K562 (cell line): ENCODE measurements around the gene MYL3. TPM values are rescaled to one million over a fixed set of nuclear protein-coding genes. Genes with fewer than 3 reads are reported as not detected.

Source experiments
- CBFB ChIP-seq: sonication (generic); formaldehyde crosslinking; IDR thresholded peaks from 2 replicates; pipeline ENCODE4 v1.4.0; 2020; ENCODE audit warnings: mild to moderate bottlenecking, missing genetic modification reagents
- CHD1 ChIP-seq: fragments of 200-600 bp; sonication (generic); IDR thresholded peaks from one replicate; pipeline ENCODE4 v1.6.1; 2012; ENCODE audit warnings: mild to moderate bottlenecking, moderate library complexity, low read length, inconsistent platforms
- CHD4 ChIP-seq: fragments of 200-600 bp; sonication (generic); IDR thresholded peaks from 3 replicates; pipeline ENCODE4 v1.6.1; 2012; ENCODE audit warnings: low read depth, mild to moderate bottlenecking, mixed read lengths, low read length, inconsistent platforms; ENCODE audit not compliant: insufficient read depth, insufficient replicate concordance, poor library complexity, severe bottlenecking
- CREB1 ChIP-seq, 2 experiments: sonication (generic) in 1 of 2; formaldehyde crosslinking in 1 of 2; IDR thresholded peaks; 2 replicates each; pipeline versions ENCODE4 v1.6.1 to v1.8.0; 2012 to 2022; ENCODE audit warnings: inconsistent platforms in 1 of 2, mild to moderate bottlenecking in 1 of 2, missing genetic modification reagents in 1 of 2, moderate library complexity in 1 of 2
- HMBOX1 ChIP-seq: sonication (generic); IDR thresholded peaks from 2 replicates; pipeline ENCODE4 v1.6.1; 2016
- JUND ChIP-seq, 2 experiments: IDR thresholded peaks; 2 replicates in 1 of 2; 3 replicates in 1 of 2; pipeline ENCODE4 v1.6.1; 2011; ENCODE audit warnings: borderline replicate concordance in 2 of 2, low read depth in 2 of 2, low read length in 2 of 2, improper control_type of control experiment in 1 of 2, missing biosample characterization in 1 of 2, missing genetic modification characterization in 1 of 2, missing genetic modification reagents in 1 of 2
- PRDM10 ChIP-seq: fragments of 450-650 bp; IDR thresholded peaks from 2 replicates; pipeline ENCODE4 v1.6.1; 2018; ENCODE audit not compliant: partially characterized antibody
- RAD21 ChIP-seq, 2 experiments: fragments of 250-450 bp in 1 of 2; fragments of 450-650 bp in 1 of 2; sonication (Bioruptor Pico) in 1 of 2; formaldehyde crosslinking in 1 of 2; IDR thresholded peaks in 1 of 2; conservative IDR thresholded peaks in 1 of 2; 2 replicates each; pipeline versions ENCODE4 v1.4.0 to v1.8.0; 2020 to 2022; ENCODE audit warnings: mild to moderate bottlenecking in 2 of 2, moderate library complexity in 1 of 2
- RBM15 ChIP-seq: fragments of 200-400 bp; formaldehyde crosslinking; IDR thresholded peaks from 2 replicates; pipeline ENCODE4 v1.6.1; 2018; ENCODE audit warnings: mild to moderate bottlenecking, low read length, moderate library complexity; ENCODE audit not compliant: insufficient read depth
- TAF9B ChIP-seq: fragments of 450-650 bp; IDR thresholded peaks from 2 replicates; pipeline ENCODE4 v1.6.1; 2018; ENCODE audit warnings: mild to moderate bottlenecking; ENCODE audit not compliant: partially characterized antibody
- TRIM25 ChIP-seq: fragments of 450-650 bp; IDR thresholded peaks from 2 replicates; pipeline ENCODE4 v1.7.0; 2016; ENCODE audit warnings: borderline replicate concordance
- ZFP36 ChIP-seq: fragments of 150-350 bp; IDR thresholded peaks from 2 replicates; pipeline ENCODE4 v1.6.1; 2018; ENCODE audit warnings: low read length, low read depth; ENCODE audit not compliant: partially characterized antibody
- ZNF3 ChIP-seq: fragments of 250-450 bp; sonication (Bioruptor Pico); IDR thresholded peaks from 2 replicates; pipeline ENCODE4 v1.5.0; 2021; ENCODE audit warnings: mild to moderate bottlenecking, moderate library complexity
- ZNF436 ChIP-seq: fragments of 250-450, 450-650 bp; sonication (Bioruptor Pico); formaldehyde crosslinking; IDR thresholded peaks from 2 replicates; pipeline ENCODE4 v1.7.0; 2020; ENCODE audit warnings: mild to moderate bottlenecking
- ZNF695 ChIP-seq: fragments of 450-650 bp; formaldehyde crosslinking; IDR thresholded peaks from 2 replicates; pipeline ENCODE4 v1.4.0; 2020; ENCODE audit warnings: mild to moderate bottlenecking, moderate library complexity
- ZNF707 ChIP-seq: fragments of 250-450 bp; sonication (Bioruptor Pico); conservative IDR thresholded peaks from 2 replicates; pipeline ENCODE4 v1.8.0; 2022; ENCODE audit warnings: inconsistent platforms, mild to moderate bottlenecking, moderate library complexity
- polyA plus RNA-seq, 8 experiments: library from polyadenylated mRNA; depleted of rRNA in 4 of 8; stranded (reverse) in 5 of 8; unstranded in 3 of 8; fragments of >200 nt; fragmentation: Nextera tagmentation in 2 of 8; fragmentation: Illumina TruSeq in 1 of 8; extraction: Ambion mirVana in 2 of 8; extraction: Trizol in 1 of 8; gene quantifications; 2 replicates each; pipeline versions ENCODE4 v1.2.1 to v1.2.3, GENCODE V29; 2011 to 2014; ENCODE audit warnings: inconsistent platforms in 1 of 8, missing spikeins in 1 of 8
- total RNA-seq, 7 experiments: library from RNA; depleted of rRNA in 6 of 7; stranded (reverse); fragments of >200 nt in 6 of 7; fragmentation: Illumina TruSeq in 2 of 7; extraction: Trizol in 2 of 7; gene quantifications; 2 replicates each; pipeline versions ENCODE4 v1.2.1 to v1.2.3, GENCODE V29; 2011 to 2021; ENCODE audit warnings: low replicate concordance in 1 of 7

Gene MYL3
- total and polyA plus RNA-seq, 9 of the 15 experiments (the other 6 are each of a cell fraction or from before 2014, with no cell fraction given): 0.14 to 0.45 TPM; not detected in 7

- TF ChIP-seq RAD21 (CRISPR knock-in tag; conservative IDR thresholded peaks at IDR 0.05 in 1 of 2, IDR thresholded peaks at IDR 0.05 in 1 of 2) (no peak), CREB1 (IDR thresholded peaks at IDR 0.05) (no peak), CREB1 (CRISPR knock-in tag; IDR thresholded peaks at IDR 0.05) (peak; percentile 26; the same call in 1 of the 2 replicates), CHD4 (no peak), ZNF3 (CRISPR knock-in tag) (no peak), ZFP36 (peak; percentile 62), ZNF707 (CRISPR knock-in tag) (no peak), TAF9B (no peak), JUND (IDR thresholded peaks at IDR 0.05; ENCODE audit: borderline replicate concordance, low read depth, low read length) (peak; percentile 65; the same call in 1 of the 2 replicates), JUND (tag; IDR thresholded peaks at IDR 0.05; ENCODE audit: borderline replicate concordance, low read depth, low read length) (peak; percentile 54; the same call in 1 of the 3 replicates), RBM15 (no peak), CHD1 (no peak), PRDM10 (peak; percentile 45), HMBOX1 (no peak), TRIM25 (no peak), ZNF695 (CRISPR knock-in tag) (no peak), CBFB (no peak), ZNF436 (CRISPR knock-in tag) (no peak)
Observed at GRCh38 chr3:46903341-46904302, 40.4 kb upstream of the MYL3 start (continued).
